ENCODE measurements around the gene ASIC5.
A peak's percentile ranks its signal among the peaks of the same experiment; 100 is the strongest.

The ASIC5 gene

DNA sequence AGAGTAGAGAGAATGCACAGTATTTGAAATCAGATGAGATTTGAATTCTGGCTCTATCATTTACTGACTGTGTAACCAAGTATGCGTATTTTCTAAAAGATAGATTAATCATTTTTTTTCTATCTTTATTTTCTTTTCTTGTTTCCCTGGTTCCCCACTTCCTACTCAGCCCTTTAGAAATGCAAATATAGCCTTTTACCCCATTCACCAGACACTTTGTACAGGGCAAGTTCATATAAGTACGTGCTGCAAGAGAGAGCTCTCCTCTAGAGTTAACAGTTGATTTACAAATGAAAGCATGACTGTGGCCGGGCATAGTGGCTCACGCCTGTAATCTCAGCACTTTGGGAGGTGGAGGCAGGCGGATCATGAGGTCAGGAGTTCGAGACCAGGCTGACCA is 19.6 kb upstream of the ASIC5 start:
- DNase-seq = no peak
- in situ Hi-C loops (cut with MboI; ENCODE audit: low pct_unique_long_range_greater_than_20kb, low sequenced_read_pairs) = no loop called here

DNA sequence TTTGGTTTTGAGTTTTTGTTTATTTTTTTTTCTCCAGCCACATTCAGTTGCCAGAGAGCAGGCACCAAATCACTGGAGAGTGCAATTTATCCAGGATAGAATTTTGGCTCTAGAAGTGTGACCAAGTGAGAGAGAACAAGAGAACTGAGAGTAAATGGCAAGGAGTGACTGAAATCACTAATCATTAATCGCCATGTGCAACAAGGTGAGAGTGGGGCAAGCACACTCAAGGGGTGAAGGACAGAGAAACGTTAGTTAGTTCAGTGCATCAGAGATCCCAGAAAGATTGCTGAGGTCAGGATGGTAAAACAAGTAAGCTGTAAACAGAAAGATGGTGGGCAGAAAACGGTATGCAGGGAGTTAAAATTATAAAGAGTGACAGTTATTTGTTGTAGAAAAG is 17.8 kb upstream of the ASIC5 start:
- in situ Hi-C loops (cut with MboI; ENCODE audit: low pct_unique_long_range_greater_than_20kb, low sequenced_read_pairs) = no loop called here
- DNase-seq = no peak

DNA sequence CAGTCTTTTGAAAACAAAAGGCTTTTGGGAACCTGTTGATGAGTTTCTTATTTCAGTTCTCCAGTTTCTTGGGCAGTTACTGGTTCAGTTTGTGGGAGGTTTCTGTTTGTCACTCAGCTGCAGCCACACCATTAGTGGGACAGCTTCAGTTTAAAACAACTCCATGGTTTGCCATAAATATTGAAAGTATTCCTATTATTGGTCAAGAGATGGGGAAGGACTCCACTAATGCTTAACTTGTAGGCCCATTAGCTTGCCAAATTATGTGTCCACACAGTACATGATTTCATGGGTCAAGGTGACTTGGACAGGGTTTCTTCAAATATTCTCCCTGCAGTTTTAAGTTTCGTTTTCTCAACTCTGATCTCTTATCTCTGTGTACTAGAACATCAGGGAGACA is 15.5 kb upstream of the ASIC5 start:
- no peak for DNase-seq
- in situ Hi-C loops (cut with MboI; ENCODE audit: low pct_unique_long_range_greater_than_20kb, low sequenced_read_pairs) = no loop called here

DNA sequence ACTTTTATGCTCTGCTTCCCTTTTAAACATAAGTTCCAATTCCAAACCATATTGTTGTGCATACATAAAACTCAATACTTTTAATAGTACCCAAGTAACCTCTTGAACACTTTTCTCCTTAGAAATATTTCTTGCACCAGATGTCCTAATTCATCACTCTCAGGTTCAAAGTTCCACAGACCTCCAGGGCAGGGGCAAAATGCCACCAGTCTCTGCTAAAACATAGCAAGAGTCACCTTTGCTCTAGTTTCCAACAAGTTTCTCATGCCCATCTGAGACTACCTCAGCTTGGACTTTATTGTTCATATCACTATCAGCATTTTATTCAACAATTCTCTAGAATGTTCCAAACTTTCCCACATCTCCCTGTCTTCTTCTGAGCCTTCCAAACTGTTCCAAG is 13.7 kb upstream of the ASIC5 start:
- in situ Hi-C loops (cut with MboI; ENCODE audit: low pct_unique_long_range_greater_than_20kb, low sequenced_read_pairs) = no loop called here
- no peak for DNase-seq

DNA sequence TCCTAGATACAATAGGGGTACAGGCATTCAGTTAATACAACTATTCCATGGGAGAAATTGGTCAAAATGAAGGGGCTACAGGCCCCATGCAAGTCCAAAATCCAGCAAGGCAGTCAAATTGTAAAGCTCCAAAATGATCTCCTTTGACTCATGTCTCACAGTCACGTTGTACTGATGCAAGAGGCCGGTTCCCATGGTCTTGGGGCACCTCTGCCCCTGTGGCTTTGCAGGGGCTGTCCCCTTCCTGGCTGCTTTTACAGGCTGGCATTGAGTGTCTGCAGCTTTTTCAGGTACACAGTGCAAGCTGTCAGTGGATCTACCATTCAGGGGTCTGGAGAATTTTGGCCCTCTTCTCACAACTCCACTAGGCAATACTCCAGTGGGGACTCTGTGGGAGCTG is 12.5 kb upstream of the ASIC5 start:
- no peak for DNase-seq

DNA sequence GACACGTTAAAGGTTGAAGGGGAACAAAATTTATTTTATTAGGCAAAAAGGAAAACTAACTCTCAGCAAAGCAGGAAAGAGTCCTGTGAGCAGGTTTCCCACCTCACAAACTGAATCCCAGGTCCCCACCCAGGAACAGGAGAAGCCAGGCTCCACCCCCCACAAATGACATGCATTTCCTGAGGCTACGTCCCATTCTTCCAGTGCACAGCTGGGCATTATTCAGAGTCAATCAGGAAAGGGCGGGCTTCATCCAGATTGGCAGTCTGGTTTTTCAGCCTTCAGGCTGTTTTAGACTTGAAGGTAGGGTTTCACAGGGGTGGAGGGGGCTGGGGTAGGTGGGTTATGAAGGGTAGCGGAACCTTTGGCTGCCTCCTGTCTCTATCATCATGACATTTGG is 11.9 kb upstream of the ASIC5 start:
- in situ Hi-C loops (cut with MboI; ENCODE audit: low pct_unique_long_range_greater_than_20kb, low sequenced_read_pairs) = no loop called here
- no peak for DNase-seq

More for the DNA sequence above, 12.5 kb upstream of the ASIC5 start:
- in situ Hi-C loops (cut with MboI; ENCODE audit: low pct_unique_long_range_greater_than_20kb, low sequenced_read_pairs) = no loop called here

DNA sequence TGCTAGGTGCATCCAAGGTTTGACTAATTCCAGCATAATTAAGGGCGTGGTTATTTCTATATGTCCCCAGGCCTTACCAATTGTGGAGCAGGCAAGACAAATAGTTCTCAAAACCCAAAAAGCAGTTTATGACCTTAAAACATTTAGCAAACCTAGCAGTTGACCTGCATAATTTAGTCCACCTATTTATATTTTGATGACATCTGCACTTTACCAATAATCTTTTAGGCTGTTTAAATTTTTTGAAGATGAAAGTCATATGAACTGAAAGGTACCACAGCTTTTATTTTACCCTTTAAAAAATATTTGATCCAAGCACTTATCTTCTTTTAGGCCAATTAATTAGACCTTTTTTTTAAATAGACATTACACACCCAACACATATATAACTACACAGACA is 9.8 kb upstream of the ASIC5 start:
- in situ Hi-C loops (cut with MboI; ENCODE audit: low pct_unique_long_range_greater_than_20kb, low sequenced_read_pairs) = no loop called here
- no peak for DNase-seq

DNA sequence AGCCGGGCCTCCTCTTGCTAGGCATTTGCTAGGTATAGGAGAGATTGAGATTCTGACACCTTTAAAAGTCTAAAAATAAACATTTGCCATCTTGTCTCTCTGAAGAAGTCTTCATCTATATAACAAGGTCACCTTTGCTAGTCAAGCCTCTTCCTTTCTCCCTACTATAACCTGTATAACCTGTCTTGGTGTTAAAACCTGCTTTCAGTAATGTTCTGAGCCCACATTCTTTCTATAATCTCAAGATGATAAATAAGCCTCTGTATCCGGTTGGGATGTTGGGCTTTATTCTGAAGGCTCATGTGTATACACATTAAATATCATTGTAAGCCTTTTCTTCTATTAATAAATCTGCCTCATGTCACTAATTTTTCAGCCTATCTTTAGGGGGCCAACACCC is 10.2 kb downstream of the ASIC5 start:
- no peak for DNase-seq
- in situ Hi-C loops (cut with MboI; ENCODE audit: low pct_unique_long_range_greater_than_20kb, low sequenced_read_pairs) = no loop called here

DNA sequence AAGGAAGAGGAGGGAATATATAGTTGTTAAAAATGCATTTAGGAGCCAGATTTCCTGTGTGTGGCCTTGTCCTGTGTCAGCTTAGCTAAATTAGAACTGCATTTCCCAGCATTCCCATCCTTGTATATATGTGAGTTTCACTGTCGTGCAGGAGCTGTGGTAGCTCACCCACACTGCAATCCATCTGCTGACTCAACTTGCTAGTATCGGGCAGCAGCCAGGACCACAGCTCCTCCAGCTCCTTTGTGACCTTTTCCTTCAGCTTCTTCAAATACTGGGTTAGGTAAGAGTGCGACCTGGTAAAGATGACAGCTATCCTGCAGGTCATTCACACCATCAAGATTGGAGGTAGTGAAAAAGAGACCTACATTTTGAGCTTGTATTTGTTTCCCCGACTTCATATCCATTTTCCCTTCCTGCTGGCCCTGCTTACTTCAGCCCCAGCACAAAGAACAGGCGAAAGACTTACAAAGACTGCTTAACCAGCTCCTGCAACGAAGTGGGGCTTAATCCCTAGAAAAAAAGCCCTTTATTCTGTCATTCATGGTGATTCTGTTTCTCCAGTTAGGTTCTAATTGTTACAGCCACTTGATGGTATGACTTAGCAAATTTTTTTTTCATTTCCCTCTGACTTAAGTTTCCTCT is 11.4 kb downstream of the ASIC5 start:
- DNase-seq = no peak
- in situ Hi-C loops (cut with MboI; ENCODE audit: low pct_unique_long_range_greater_than_20kb, low sequenced_read_pairs) = no loop called here

DNA sequence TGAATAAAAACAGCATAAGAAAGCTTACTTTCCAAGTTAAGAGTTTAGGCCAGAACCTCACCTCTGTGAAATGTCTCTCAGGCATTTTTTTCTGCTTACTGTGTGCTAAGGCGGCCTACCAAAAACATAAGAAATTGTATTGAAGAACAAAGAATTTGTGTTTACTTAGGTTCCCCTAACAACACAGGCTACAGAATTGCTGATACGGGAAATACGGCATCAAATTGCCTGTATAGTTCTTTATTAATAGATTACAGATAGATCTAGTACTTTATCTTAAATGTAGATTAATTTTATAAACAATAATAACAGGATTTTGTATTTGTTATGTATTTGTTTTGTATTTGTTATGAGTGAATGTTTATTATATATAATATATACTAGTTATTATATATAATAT is 12.9 kb downstream of the ASIC5 start:
- in situ Hi-C loops (cut with MboI; ENCODE audit: low pct_unique_long_range_greater_than_20kb, low sequenced_read_pairs) = no loop called here
- no peak for DNase-seq

DNA sequence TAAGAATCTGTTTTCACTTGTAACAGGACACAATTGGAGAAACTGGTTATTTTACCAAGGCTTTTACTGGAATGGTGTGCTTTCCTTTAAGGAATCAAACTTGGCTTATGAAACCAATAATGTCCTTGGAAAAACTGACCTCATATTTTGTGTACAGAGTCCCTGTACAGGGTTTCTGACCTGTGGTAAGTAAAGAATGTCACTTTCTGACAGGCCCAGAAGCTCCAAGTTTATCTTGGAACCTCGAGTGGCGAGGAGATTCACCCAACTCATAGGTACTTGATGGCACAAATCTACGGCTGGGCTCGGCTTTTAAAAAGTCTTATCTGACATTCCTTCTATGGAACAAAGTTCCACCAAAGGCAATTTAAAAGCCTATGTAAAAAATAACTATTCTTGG is 17.0 kb downstream of the ASIC5 start:
- no peak for DNase-seq
- in situ Hi-C loops (cut with MboI; ENCODE audit: low pct_unique_long_range_greater_than_20kb, low sequenced_read_pairs) = no loop called here

DNA sequence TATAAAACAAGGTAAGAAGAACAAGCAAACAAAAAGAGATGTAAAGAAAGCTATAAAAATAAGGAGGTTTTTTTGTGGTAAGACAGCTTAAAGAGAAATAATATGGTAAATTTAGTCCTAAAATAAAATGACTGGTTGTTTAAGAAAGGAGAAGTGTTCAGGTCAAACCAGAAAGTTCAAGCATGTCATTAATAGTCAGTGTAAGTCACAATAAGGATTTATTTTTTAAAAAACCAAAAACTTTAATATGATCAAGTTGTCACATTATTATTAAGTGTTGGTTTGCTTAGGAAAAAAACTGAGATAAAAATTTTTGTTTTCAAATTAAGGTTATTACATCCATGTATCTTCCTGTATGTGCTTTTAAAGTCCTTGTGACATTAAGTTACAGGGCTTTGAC is 19.1 kb downstream of the ASIC5 start:
- DNase-seq = peak; percentile 11
- in situ Hi-C loops (cut with MboI; ENCODE audit: low pct_unique_long_range_greater_than_20kb, low sequenced_read_pairs) = no loop called here

DNA sequence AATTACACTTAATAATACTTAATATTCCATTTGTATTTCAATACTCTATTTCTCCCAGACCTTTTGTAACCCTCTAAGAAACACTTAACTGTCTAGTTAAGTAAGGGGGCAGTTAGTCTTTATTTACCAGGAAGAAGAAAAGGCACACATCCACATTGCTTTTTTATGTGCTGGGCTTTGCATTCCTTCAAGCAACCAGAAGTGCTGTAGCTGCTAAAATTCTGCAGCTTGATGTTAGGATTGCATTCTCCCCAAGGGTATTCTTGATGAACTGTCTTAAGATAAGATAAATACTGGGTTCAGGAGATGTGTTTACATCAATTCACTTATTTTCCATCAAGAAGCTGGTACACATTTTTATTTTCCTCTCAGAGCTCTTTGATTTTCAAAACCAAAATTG is 24.0 kb downstream of the ASIC5 start:
- in situ Hi-C loops (cut with MboI; ENCODE audit: low pct_unique_long_range_greater_than_20kb, low sequenced_read_pairs) = no loop called here
- DNase-seq = no peak

DNA sequence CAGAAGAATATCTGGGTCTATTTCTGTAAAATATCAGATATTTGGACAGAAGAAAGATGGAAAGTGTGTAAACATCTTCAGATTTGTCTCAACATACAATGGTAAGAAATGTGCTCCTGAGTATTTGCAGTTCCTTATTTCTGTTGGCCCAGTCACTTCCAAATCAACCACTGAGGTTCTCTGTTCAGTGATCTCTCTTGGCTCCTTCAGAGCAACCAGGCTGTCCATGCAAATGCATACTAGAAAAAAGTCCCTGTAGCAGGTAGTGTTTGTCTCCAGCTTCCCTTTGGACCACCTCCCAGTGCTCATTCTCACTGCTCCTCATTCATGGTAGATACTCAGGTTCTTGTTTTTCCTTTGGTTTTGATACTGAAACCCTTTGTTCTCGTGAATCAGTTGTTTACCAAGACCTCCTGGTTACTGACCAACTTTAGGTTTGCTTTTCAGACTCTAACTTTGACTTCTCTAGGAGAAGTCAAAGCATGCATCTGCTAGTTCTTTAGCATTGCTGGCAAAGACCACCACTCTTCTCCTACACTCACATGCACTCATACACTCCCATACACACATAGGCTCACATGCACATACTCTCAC is 28.8 kb downstream of the ASIC5 start:
- DNase-seq = no peak
- in situ Hi-C loops (cut with MboI; ENCODE audit: low pct_unique_long_range_greater_than_20kb, low sequenced_read_pairs) = no loop called here

DNA sequence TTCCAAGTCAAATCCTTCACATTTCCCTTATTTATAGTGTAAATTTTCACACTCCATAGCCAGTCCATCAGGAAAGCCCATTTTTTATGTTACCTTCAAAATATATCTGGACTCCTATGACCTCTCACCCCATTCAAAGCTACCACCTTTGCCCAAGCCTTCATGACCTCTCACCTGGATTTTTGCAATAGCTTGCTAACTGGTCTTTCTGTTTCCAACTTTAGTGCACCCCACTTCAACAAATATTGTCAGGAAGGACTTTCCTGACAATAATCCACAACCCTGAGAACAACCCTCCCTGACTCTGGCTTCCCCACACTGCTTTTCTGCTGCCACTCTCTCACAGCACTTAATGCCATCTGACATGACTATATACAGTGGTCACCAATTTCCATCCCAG is 33.4 kb downstream of the ASIC5 start:
- in situ Hi-C loops (cut with MboI; ENCODE audit: low pct_unique_long_range_greater_than_20kb, low sequenced_read_pairs) = no loop called here
- no peak for DNase-seq

DNA sequence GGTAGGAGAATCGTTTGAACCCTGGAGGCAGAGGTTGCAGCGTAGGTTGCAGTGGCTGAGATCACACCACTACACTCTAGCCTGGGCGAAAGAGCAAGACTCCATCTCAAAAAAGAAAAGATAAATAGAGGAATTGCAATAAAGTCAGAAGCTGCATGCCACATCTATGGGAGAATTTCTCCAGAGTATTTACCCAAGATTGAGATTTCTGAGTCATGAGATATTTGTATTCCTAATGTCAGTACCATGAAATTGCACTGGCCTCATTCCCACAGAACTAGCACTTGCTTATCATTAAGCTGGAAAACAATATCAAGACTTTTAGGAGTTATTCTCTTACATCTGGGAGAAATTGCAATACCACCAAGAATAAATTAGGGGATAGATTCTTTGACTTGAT is 37.4 kb downstream of the ASIC5 start:
- in situ Hi-C loops (cut with MboI; ENCODE audit: low pct_unique_long_range_greater_than_20kb, low sequenced_read_pairs) = no loop called here

DNA sequence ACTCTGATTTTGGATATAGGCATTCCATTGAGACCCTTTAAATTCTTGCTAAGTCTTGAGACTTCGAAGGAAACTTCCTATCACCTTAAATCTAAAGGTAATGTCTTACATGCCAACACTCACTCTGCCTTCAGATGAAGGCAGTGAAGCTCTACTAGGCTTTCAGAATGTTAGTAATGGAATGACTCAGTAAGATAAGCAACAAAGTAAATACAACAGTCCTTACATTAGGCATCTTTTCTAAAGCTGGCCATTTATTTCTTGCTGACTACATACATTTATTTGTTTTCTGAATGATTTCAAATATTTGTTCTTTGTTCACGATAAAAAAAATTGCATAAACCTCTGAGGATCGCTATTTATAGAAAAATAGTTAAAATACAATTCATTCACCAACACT is 43.5 kb downstream of the ASIC5 start:
- no peak for DNase-seq

More for the DNA sequence above, 37.4 kb downstream of the ASIC5 start:
- no peak for DNase-seq

DNA sequence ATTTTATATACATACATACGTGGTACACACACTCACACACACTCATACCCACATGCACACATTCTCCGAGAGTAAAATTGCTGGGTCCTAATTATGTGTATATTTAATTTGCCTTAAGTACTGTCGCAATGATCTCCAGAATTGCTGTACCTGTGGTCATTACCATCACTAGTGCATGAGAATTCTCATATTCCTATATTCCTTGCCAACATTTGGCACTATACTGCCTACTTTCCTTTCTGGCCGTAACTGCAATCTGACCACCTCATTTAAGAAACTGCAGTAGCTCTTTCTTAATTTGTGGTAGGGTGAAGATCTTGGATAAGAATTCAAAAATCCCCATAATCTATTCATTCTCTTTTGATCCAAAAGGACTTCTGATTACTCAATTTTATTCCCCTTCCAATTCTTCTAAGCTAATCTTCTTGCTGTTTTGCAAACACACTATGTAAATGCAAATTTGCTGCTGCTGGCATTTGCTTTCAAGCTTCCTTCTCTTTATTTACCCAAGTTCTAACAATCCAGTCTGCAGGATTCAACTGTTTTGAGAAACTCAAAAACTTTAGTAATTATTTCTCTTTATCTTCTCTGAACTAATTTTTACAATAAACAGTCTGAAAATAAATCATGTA is 45.1 kb downstream of the ASIC5 start:
- no peak for DNase-seq
- in situ Hi-C loops (cut with MboI; ENCODE audit: low pct_unique_long_range_greater_than_20kb, low sequenced_read_pairs) = no loop called here

More for the DNA sequence above, 43.5 kb downstream of the ASIC5 start:
- in situ Hi-C loops (cut with MboI; ENCODE audit: low pct_unique_long_range_greater_than_20kb, low sequenced_read_pairs) = no loop called here

DNA sequence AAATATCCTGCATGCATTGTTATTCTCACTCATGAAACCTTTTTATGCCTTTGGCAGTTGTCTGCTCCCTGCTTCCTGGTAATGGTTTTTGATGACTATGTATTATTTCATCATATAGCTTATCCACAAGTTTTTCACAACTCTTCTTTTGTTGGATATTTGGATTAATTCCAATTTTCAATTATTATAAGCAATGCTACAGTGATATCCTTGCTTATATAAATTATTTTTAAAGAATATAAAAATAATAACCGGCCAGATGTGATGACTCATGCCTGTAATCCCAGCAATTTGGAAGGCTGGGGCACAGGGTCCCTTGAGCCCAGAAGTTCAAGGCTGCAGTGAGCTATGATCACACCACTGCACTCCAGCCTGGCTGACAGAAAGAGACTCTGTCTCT is 47.0 kb downstream of the ASIC5 start:
- in situ Hi-C loops (cut with MboI; ENCODE audit: low pct_unique_long_range_greater_than_20kb, low sequenced_read_pairs) = no loop called here
- DNase-seq = no peak

DNA sequence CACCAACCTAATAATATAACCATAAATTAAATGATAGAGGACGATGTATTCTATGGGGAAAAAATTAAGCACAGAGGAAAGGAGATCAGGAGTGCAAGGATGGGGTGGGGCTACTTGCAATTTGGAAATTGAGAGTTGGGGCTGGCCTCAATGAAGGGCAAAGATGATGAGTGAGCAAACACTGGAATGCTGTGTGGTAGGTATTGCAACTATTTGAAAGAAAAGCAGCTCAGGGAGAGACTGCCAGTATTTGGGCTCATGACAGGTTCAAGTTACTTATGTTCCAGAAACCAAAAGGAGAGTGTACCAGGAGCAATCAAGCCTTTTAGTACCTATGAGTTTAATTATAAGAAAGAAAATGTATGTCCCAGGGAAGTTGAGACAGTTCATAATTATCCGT is 47.4 kb downstream of the ASIC5 start:
- in situ Hi-C loops (cut with MboI; ENCODE audit: low pct_unique_long_range_greater_than_20kb, low sequenced_read_pairs) = no loop called here
- DNase-seq = no peak

DNA sequence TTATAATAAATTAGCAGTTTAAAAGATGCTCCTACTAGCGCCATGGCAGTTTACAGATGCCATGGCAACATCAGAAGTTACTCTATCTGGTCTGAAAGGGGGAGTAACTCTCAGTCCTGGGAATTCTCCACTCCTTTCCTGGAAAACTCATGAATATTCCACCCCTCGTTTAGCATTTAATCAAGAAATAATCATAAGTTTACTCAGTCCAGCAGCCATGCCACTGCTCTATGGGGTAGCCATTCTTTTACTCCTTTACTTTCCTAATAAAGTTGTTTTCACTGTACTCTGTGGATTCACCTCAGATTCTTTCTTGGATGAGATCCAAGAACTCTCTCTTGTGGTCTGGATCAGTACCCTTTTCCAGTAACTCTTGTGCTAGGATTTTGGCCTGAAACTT is 55.0 kb downstream of the ASIC5 start:
- no peak for DNase-seq
- in situ Hi-C loops (cut with MboI; ENCODE audit: low pct_unique_long_range_greater_than_20kb, low sequenced_read_pairs) = no loop called here

Data from KBM-7 (cell line).